CD4-positive, CD25-positive, alpha-beta regulatory T cell (primary cell): ENCODE data around the gene INPP4A. TPM values are rescaled to one million over a fixed set of nuclear protein-coding genes. Genes with fewer than 3 reads are reported as not detected.
A peak's percentile ranks its signal among the peaks of the same experiment; 100 is the strongest.

ENCODE experiments used
- ATAC-seq, 2 donors: fragments of 150-1000 bp; cut with Tn5 transposase; one replicate each; pipeline ENCODE4 v1.10.0; 2021; ENCODE audit warnings: low read depth in 2 of 2, moderate number of reproducible peaks in 2 of 2, moderate library complexity in 1 of 2
- DNase-seq, 3 donors: peaks; one replicate each; pipeline versions ENCODE4 v3.0.0 to v3.0.0-alpha.2; 2012 to 2022; ENCODE audit warnings: mixed read lengths in 1 of 3
- H3K27ac ChIP-seq: one replicate; pipeline ENCODE4 v1.7.0; 2013; ENCODE audit warnings: mild to moderate bottlenecking, low read length; ENCODE audit not compliant: insufficient read depth, poor library complexity, severe bottlenecking
- H3K27me3 ChIP-seq: one replicate; pipeline ENCODE4 v1.7.0; 2013; ENCODE audit warnings: low read length; ENCODE audit not compliant: control insufficient read depth, insufficient read depth
- H3K36me3 ChIP-seq: one replicate; pipeline ENCODE4 v1.7.0; 2013; ENCODE audit warnings: mild to moderate bottlenecking, low read length, moderate library complexity; ENCODE audit not compliant: control insufficient read depth, insufficient read depth
- H3K4me1 ChIP-seq: 2 replicates; pipeline ENCODE4 v1.7.0; 2013; ENCODE audit warnings: mild to moderate bottlenecking, low read length; ENCODE audit not compliant: insufficient read depth, control insufficient read depth, poor library complexity, severe bottlenecking
- H3K4me3 ChIP-seq: one replicate; pipeline ENCODE4 v1.7.0; 2013; ENCODE audit warnings: low read depth, mild to moderate bottlenecking, low read length, moderate library complexity
- H3K9me3 ChIP-seq, 2 experiments: 1 replicate in 1 of 2; 2 replicates in 1 of 2; pipeline ENCODE4 v1.7.0; 2013; ENCODE audit warnings: low read length in 2 of 2, mild to moderate bottlenecking in 1 of 2, moderate library complexity in 1 of 2; ENCODE audit not compliant: control insufficient read depth in 2 of 2
- H3K27ac Mint-ChIP-seq, 3 donors: one replicate each; pipeline ENCODE4 v1.8.0; 2020 to 2022; ENCODE audit warnings: mild to moderate bottlenecking in 3 of 3, mixed read lengths in 3 of 3, moderate library complexity in 2 of 3
- H3K27me3 Mint-ChIP-seq: one replicate; pipeline ENCODE4 v1.8.0; 2022; ENCODE audit warnings: mild to moderate bottlenecking, mixed read lengths
- H3K36me3 Mint-ChIP-seq: one replicate; pipeline ENCODE4 v1.8.0; 2020; ENCODE audit warnings: mixed read lengths
- H3K4me1 Mint-ChIP-seq, 4 donors: one replicate each; pipeline ENCODE4 v1.8.0; 2020 to 2022; ENCODE audit warnings: mixed read lengths in 4 of 4, mild to moderate bottlenecking in 1 of 4
- H3K4me3 Mint-ChIP-seq, 4 donors: one replicate each; pipeline ENCODE4 v1.8.0; 2020 to 2022; ENCODE audit warnings: mild to moderate bottlenecking in 4 of 4, mixed read lengths in 4 of 4, moderate library complexity in 3 of 4
- H3K9me3 Mint-ChIP-seq, 7 donors: one replicate each; pipeline ENCODE4 v1.8.0; 2020 to 2022; ENCODE audit warnings: mixed read lengths in 7 of 7, mild to moderate bottlenecking in 3 of 7, moderate library complexity in 2 of 7
- polyA plus RNA-seq, 4 donors: library from polyadenylated mRNA; unstranded; fragments of 300-500 nt; fragmentation: Illumina TruSeq; gene quantifications; one replicate each; pipeline ENCODE4 v1.2.3, GENCODE V29; 2021
- total RNA-seq: library from RNA; stranded (reverse); gene quantifications from one replicate; pipeline ENCODE4 v1.2.3, GENCODE V29; 2022

INPP4A gene
- total and polyA plus RNA-seq, 5 donors from 2014 or later: 27.9 to 106 (median 31.5) TPM

DNA sequence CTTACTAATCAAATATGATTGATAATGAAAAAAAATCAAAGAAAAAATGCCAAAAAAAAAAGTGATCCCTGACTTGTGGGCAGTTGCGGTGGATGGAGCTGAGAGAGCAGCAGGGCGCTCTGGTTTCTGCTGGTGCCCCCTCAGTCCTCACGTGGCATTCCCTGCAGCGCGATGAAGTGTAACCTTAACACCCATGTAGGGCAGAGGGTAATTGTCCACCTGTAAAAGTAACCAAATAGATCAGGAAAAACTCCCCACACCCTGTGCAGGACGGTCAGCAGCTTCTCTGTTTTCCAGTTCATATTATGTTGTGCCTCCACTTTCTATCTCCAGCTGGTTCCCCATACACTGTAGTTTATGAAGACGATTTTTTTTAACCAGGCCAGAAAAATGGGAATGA is 138.6 kb downstream of the INPP4A start:
- Histone ChIP-seq H3K4me1 (no peaks in the 10 kb centered on the region), H3K4me3 (no peak overlapping the region), H3K36me3 (peaks cover 92% of the 10 kb centered on the region), H3K27ac (no peak overlapping the region), H3K9me3 (no peaks in the 10 kb centered on the region), H3K27me3 (no peaks in the 10 kb centered on the region)
- H3K4me3 Mint-ChIP-seq: no peak overlapping the region
- H3K9me3 Mint-ChIP-seq: no peaks in the 10 kb centered on the region
- peak overlapping the region in 1 of 3 donors; percentile 51 for H3K27ac Mint-ChIP-seq
- no peak for DNase-seq
- peaks cover 41% of the 10 kb centered on the region for H3K36me3 Mint-ChIP-seq
- ATAC-seq: no peak
- no peaks in the 10 kb centered on the region for H3K27me3 Mint-ChIP-seq
- H3K4me1 Mint-ChIP-seq: peaks cover 0 to 5% (median 2%) of the 10 kb centered on the region in 4 donors

DNA sequence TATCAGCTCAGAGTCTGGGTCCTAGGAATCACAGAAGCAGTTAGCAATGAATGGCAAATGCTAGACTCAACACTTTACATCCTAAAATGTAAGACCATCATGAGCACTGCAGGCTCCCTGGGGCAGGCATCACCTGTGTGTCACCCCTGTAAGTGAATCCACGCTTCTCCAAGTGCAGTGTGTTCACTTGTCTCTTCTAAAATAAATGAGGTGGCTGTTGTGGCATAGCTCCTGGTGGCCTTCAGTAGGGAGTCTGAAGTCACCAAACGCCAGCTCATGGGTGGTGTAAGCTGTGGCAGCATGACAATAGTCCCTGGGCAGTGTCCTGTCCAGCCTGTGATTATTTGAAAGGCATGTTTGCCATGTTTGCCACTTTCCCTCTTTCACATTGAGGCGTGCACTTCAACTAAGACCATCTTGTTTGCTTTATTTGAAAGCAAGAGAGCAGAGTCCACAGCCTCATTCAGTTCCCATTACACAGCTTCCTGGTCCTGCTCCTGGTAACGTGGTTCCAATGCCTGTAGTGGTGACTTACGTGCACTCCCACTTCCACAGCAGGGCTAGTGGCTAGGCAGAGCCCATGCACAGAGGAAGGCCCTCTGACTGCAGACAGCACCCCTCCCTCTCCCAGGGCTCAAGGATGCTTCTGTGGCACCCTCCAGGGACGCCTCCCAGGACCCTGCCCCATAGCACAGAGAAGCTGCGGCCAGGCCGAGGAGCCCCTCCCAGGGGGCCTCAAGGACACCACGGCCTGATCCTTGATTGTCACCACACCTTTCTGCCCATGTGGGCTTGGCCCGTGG is 139.4 kb downstream of the INPP4A start:
- Histone ChIP-seq H3K27me3 (no peaks in the 10 kb centered on the region), H3K27ac (no peak overlapping the region), H3K4me3 (no peak overlapping the region), H3K4me1 (no peaks in the 10 kb centered on the region), H3K36me3 (peaks cover 90% of the 10 kb centered on the region), H3K9me3 (no peaks in the 10 kb centered on the region)
- no peak for ATAC-seq
- H3K36me3 Mint-ChIP-seq: peaks cover 41% of the 10 kb centered on the region
- H3K9me3 Mint-ChIP-seq: no peaks in the 10 kb centered on the region
- H3K4me3 Mint-ChIP-seq: no peak overlapping the region
- no peak for DNase-seq
- no peak overlapping the region for H3K27ac Mint-ChIP-seq
- H3K4me1 Mint-ChIP-seq: peaks cover under 1 to 9% (median 4%) of the 10 kb centered on the region in 4 donors
- no peaks in the 10 kb centered on the region for H3K27me3 Mint-ChIP-seq

DNA sequence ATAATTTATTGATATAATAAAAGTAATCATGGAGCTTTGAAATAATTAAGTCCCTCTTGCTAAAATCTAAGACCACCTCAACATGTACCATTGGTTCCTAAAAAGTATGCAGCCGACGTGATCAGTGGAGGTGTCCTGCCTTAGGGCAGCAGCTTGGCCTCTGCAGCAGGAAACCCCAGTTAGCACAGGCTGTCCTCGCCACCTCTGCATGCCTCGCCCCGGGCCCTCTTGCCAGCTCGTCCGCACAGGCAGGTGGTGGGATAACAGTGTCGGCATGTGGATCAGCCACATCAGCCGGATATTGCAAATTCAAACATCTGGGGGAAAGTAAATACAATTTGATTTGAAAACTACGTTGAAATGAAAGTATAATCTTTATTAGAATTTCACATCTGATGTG is 140.7 kb downstream of the INPP4A start:
- Mint-ChIP-seq H3K27ac (no peak overlapping the region), H3K4me3 (no peak overlapping the region), H3K4me1 (peaks cover 4 to 12% (median 5%) of the 10 kb centered on the region in 4 donors), H3K36me3 (peaks cover 44% of the 10 kb centered on the region), H3K9me3 (no peaks in the 10 kb centered on the region), H3K27me3 (no peaks in the 10 kb centered on the region)
- Histone ChIP-seq H3K4me1 (no peaks in the 10 kb centered on the region), H3K36me3 (peaks cover 90% of the 10 kb centered on the region), H3K27ac (no peak overlapping the region), H3K9me3 (no peaks in the 10 kb centered on the region), H3K27me3 (no peaks in the 10 kb centered on the region), H3K4me3 (no peak overlapping the region)
- no peak for ATAC-seq
- no peak for DNase-seq

DNA sequence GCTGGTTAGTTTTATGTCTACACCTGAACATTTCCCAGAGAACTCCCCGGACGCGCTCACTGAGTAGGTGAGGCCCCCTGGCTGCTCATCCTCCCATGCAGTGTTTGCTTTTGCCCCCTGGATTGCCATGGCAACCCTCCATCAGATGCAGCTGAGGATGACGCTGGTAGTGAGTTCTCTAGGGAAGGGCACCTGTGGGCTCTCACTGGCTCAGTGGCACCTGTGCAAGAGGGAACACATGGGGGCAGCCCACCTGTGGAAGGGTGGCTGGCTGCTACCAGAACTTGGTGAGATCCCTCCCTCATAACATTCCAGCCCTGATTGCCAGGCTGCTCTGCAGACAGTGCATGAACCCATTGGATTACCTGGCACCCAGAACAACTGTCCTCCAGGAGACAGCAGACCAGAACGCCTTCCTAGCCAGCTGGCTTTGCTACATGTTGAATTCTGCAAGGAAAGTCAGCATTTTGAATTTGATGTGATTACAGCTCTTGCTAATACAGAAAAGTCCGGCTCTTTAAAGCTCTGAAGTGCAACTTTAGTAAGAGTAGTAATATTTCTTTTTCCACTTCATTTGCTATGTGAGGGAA is 142.0 kb downstream of the INPP4A start:
- peaks cover 48% of the 10 kb centered on the region for H3K36me3 Mint-ChIP-seq
- Histone ChIP-seq H3K27me3 (no peaks in the 10 kb centered on the region), H3K4me3 (no peak overlapping the region), H3K36me3 (peaks cover 90% of the 10 kb centered on the region), H3K27ac (no peak overlapping the region), H3K9me3 (no peaks in the 10 kb centered on the region), H3K4me1 (no peaks in the 10 kb centered on the region)
- no peak for DNase-seq
- peak overlapping the region in 1 of 3 donors; percentile 71 for H3K27ac Mint-ChIP-seq
- no peak for ATAC-seq
- H3K27me3 Mint-ChIP-seq: no peaks in the 10 kb centered on the region
- peaks cover 5 to 12% (median 9%) of the 10 kb centered on the region in 4 donors for H3K4me1 Mint-ChIP-seq
- H3K4me3 Mint-ChIP-seq: no peak overlapping the region
- no peaks in the 10 kb centered on the region for H3K9me3 Mint-ChIP-seq

DNA sequence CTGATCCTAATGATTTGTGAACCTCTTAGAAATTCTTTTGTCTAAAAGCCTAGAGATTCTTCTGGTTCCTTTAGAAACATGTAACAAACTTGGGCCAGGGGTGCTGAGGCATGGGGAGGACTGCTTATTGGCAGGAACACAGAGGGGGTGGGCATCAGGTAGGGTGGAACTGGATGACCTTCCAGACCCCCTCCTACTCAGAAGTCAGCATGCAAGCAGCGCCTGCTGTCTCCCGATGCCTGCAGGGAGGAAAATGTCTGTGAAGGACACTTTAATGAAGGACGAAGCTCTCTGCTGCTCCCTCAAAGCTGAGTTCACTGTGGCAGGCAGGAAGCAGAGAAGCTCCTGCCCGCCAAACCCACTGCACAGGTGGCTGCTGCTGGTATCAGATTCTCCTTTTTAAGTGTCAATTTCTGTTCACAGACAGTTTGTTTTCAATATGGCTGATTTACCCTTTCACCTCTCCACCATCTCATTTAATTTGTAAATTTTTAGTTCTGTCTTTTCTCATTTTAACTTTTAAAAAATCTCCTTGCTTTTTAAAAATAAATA is 144.3 kb downstream of the INPP4A start:
- Histone ChIP-seq H3K27me3 (no peaks in the 10 kb centered on the region), H3K4me3 (no peak overlapping the region), H3K9me3 (peaks cover 0 to 2% of the 10 kb centered on the region in 2 experiments), H3K27ac (no peak overlapping the region), H3K4me1 (no peaks in the 10 kb centered on the region), H3K36me3 (peaks cover 82% of the 10 kb centered on the region)
- peaks cover 11 to 15% (median 12%) of the 10 kb centered on the region in 4 donors for H3K4me1 Mint-ChIP-seq
- H3K9me3 Mint-ChIP-seq: peaks cover 0 to 6% (median 0%) of the 10 kb centered on the region in 7 donors
- no peaks in the 10 kb centered on the region for H3K27me3 Mint-ChIP-seq
- ATAC-seq (no peak), DNase-seq (peak in 1 of 3 donors; percentile 27)
- peaks cover 53% of the 10 kb centered on the region for H3K36me3 Mint-ChIP-seq
- H3K4me3 Mint-ChIP-seq: no peak overlapping the region
- peak overlapping the region in 2 of 3 donors; percentile 69 to 75 for H3K27ac Mint-ChIP-seq

DNA sequence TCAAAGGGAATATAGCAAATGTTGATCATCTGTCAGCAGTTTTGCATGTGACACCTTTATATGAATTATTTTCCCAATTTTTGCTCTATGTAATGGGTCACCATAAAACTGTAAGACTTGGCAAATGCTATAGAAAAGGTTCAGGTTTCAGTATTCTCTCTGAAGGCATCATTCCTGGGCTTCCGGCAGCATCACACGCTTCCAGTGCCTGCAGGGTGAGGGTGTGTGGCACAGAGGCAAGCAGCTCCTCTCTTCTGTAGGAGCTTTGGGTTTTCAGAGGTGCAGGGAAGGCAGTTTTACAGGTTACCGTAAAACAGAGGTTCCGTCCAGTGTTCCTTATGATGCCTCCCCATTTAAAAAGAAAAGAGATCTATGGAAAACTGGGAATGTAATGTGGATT is 144.8 kb downstream of the INPP4A start:
- H3K9me3 ChIP-seq: peaks cover 0 to 5% of the 10 kb centered on the region in 2 experiments
- Mint-ChIP-seq H3K9me3 (peaks cover 0 to 7% (median 0%) of the 10 kb centered on the region in 7 donors), H3K36me3 (peaks cover 55% of the 10 kb centered on the region), H3K27ac (peak overlapping the region in 1 of 3 donors; percentile 75), H3K27me3 (no peaks in the 10 kb centered on the region), H3K4me3 (no peak overlapping the region), H3K4me1 (peaks cover 11 to 15% (median 12%) of the 10 kb centered on the region in 4 donors)
- ATAC-seq (no peak), DNase-seq (no peak)
- no peak overlapping the region for H3K27ac ChIP-seq
- no peaks in the 10 kb centered on the region for H3K4me1 ChIP-seq
- no peak overlapping the region for H3K4me3 ChIP-seq
- peaks cover 76% of the 10 kb centered on the region for H3K36me3 ChIP-seq
- H3K27me3 ChIP-seq: no peaks in the 10 kb centered on the region

DNA sequence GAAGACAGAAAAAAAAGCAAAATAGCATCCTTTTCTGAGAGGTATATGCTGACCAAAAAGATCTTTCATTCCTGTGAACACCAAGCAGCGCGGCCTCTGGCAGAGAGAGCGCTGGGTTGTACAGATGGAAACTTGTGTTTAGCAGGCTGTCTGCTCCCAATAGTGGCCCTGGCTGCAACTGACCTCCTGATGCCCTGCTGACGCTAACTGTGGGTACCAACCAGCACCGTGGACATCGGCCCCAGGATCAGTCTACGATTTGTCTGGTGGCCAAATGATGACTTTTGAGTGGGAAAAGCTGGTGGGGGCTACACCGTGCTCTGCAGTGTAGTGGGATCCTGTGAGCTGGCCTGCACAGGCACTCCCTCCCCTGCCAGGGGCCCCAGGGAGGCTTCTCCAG is 147.9 kb downstream of the INPP4A start:
- DNase-seq: no peak
- H3K4me1 ChIP-seq: no peaks in the 10 kb centered on the region
- peaks cover 53% of the 10 kb centered on the region for H3K36me3 ChIP-seq
- peaks cover 0 to 5% of the 10 kb centered on the region in 2 experiments for H3K9me3 ChIP-seq
- Mint-ChIP-seq H3K27ac (peak overlapping the region in 1 of 3 donors; percentile 60), H3K4me1 (peaks cover 13 to 24% (median 18%) of the 10 kb centered on the region in 4 donors), H3K9me3 (peaks cover 0 to 7% (median 0%) of the 10 kb centered on the region in 7 donors), H3K36me3 (peaks cover 38% of the 10 kb centered on the region), H3K27me3 (no peaks in the 10 kb centered on the region), H3K4me3 (no peak overlapping the region)
- H3K27ac ChIP-seq: no peak overlapping the region
- no peak for ATAC-seq
- H3K4me3 ChIP-seq: no peak overlapping the region
- no peaks in the 10 kb centered on the region for H3K27me3 ChIP-seq
